A549 treated with AZD9567 at 1 μM for 4 hours (cell line): ENCODE measurements around the gene ZCCHC4. TPM values are rescaled to one million over a fixed set of nuclear protein-coding genes. Genes with fewer than 3 reads are reported as not detected.

Experiments
- total RNA-seq: library from RNA; stranded (reverse); fragments of 200-300 nt; extraction: Qiagen RNA extraction; gene quantifications from 5 replicates; pipeline ENCODE4 v1.2.3, GENCODE V29; 2022; ENCODE audit not compliant: insufficient read depth

Gene ZCCHC4
- total RNA-seq = 3.7 to 6.8 TPM (median 4.0 TPM) in 5 replicates

GRCh38 chr4:25312496-25313200, at the start of gene ZCCHC4:
TSS of gene ZCCHC4 (plus strand) at chr4:25312774. CDS start at chr4:25312810, 36 bp downstream.

GRCh38 chr4:25376754-25377571, 64.4 kb downstream of the ZCCHC4 start, which contains the start of gene ANAPC4:
TSS of gene ANAPC4 (plus strand) at chr4:25377263. CDS start at chr4:25377428, 165 bp downstream.

Other genes starting within 250 kb of the ZCCHC4 start
- 2.0 to 3.6 TPM (median 3.2 TPM) in 5 replicates for gene SEPSECS, start 152.3 kb upstream of the ZCCHC4 start, total RNA-seq
- 5.6 to 9.6 TPM (median 9.4 TPM) in 5 replicates for gene PI4K2B, start 78.7 kb upstream of the ZCCHC4 start, total RNA-seq
- gene ANAPC4, start 64.5 kb downstream of the ZCCHC4 start, total RNA-seq = 9.4 to 14.4 TPM (median 12.7 TPM) in 5 replicates